ENCODE results near the gene CPTP. TPM values are rescaled to one million over a fixed set of nuclear protein-coding genes. Genes with fewer than 3 reads are reported as not detected.

Gene CPTP
- total and polyA plus RNA-seq, 2 of the 13 experiments (the other 11 are each of a cell fraction or from before 2014, with no cell fraction given), result 5.5 to 9.3 TPM

GRCh38 chr1:1359664-1360468, 35.3 kb downstream of the CPTP start (continued):
- TF ChIP-seq PATZ1 (CRISPR knock-in tag; IDR thresholded peaks at IDR 0.05), result peak; percentile 86
- TF ChIP-seq HMGA1 (CRISPR knock-in tag; conservative IDR thresholded peaks at IDR 0.05), result no peak
- TF ChIP-seq GATAD2A (CRISPR knock-in tag; IDR thresholded peaks at IDR 0.05), result peak; percentile 59; the same call in 1 of the 2 replicates
- peak; percentile 35; the same call in 1 of the 2 replicates for TF ChIP-seq ZSCAN31 (CRISPR knock-in tag; IDR thresholded peaks at IDR 0.05; ENCODE audit: low read depth)
- TF ChIP-seq CHCHD3 (CRISPR knock-in tag; IDR thresholded peaks at IDR 0.05), result no peak
- no peak for TF ChIP-seq ZNF432 (CRISPR knock-in tag; IDR thresholded peaks at IDR 0.05; ENCODE audit: borderline replicate concordance)
- no peak for TF ChIP-seq TBL1XR1 (IDR thresholded peaks at IDR 0.05; ENCODE audit: borderline replicate concordance, low read length, partially characterized antibody)
- no peak for TF ChIP-seq KMT2B (CRISPR knock-in tag; IDR thresholded peaks at IDR 0.05)
- TF ChIP-seq SALL1 (CRISPR knock-in tag; IDR thresholded peaks at IDR 0.05), result peak; percentile 68; the same call in 1 of the 2 replicates
- no peak for TF ChIP-seq RERE (CRISPR knock-in tag; IDR thresholded peaks at IDR 0.05; ENCODE audit: low read depth)
- TF ChIP-seq ZKSCAN8 (CRISPR knock-in tag; IDR thresholded peaks at IDR 0.05; ENCODE audit: borderline replicate concordance), result no peak
- no peak for TF ChIP-seq ZBTB42 (CRISPR knock-in tag; IDR thresholded peaks at IDR 0.05)
- TF ChIP-seq STAG1 (CRISPR knock-in tag; IDR thresholded peaks at IDR 0.05), result no peak
- TF ChIP-seq TERF1 (CRISPR knock-in tag; IDR thresholded peaks at IDR 0.05), result no peak
- TF ChIP-seq GTF3A (CRISPR knock-in tag; conservative IDR thresholded peaks at IDR 0.05), result no peak
- TF ChIP-seq ZNF33A (CRISPR knock-in tag; IDR thresholded peaks at IDR 0.05; ENCODE audit: borderline replicate concordance), result no peak
- TF ChIP-seq HNRNPUL1 (IDR thresholded peaks at IDR 0.05; ENCODE audit: low read depth, low read length), result no peak
- TF ChIP-seq POLR2AphosphoS5 (IDR thresholded peaks at IDR 0.05; ENCODE audit: low read depth, low read length), result no peak
- TF ChIP-seq RBM39 (IDR thresholded peaks at IDR 0.05; ENCODE audit: low read depth, low read length, poor library complexity, severe bottlenecking), result no peak
- no peak for TF ChIP-seq FOXA3 (CRISPR knock-in tag; IDR thresholded peaks at IDR 0.05)
